Calu3 (cell line): ENCODE results near the gene CALML6. TPM values are rescaled to one million over a fixed set of nuclear protein-coding genes. Genes with fewer than 3 reads are reported as not detected.

Experiments
- BruUV-seq: library from RNA; stranded (reverse); fragments of 400-500 nt; replicated peaks from 2 replicates; lab custom pipeline; 2021; lab: Mats Ljungman, UMichigan
- CTCF ChIA-PET: fragments of 300-600 bp; sonication (Branson Sonifier 250); formaldehyde crosslinking; loops from one replicate; lab custom pipeline; 2022; ENCODE audit warnings: antibody characterized with exemption; lab: Charles Lee
- DNase-seq: peaks from one replicate; pipeline ENCODE4 v3.0.0; 2022
- H3K27ac Mint-ChIP-seq: one replicate; pipeline ENCODE4 v1.8.0; 2022; ENCODE audit warnings: mixed read lengths; ENCODE audit not compliant: unreplicated experiment
- H3K27me3 Mint-ChIP-seq: one replicate; pipeline ENCODE4 v1.8.0; 2022; ENCODE audit warnings: mixed read lengths; ENCODE audit not compliant: unreplicated experiment
- H3K36me3 Mint-ChIP-seq: one replicate; pipeline ENCODE4 v1.8.0; 2022; ENCODE audit warnings: mild to moderate bottlenecking, moderate library complexity, mixed read lengths; ENCODE audit not compliant: insufficient read depth, unreplicated experiment
- H3K4me1 Mint-ChIP-seq: one replicate; pipeline ENCODE4 v1.8.0; 2022; ENCODE audit warnings: mild to moderate bottlenecking, low read depth, mixed read lengths; ENCODE audit not compliant: unreplicated experiment
- H3K4me3 Mint-ChIP-seq: one replicate; pipeline ENCODE4 v1.8.0; 2022; ENCODE audit warnings: mild to moderate bottlenecking, low read depth, moderate library complexity, mixed read lengths; ENCODE audit not compliant: unreplicated experiment
- H3K9me3 Mint-ChIP-seq: one replicate; pipeline ENCODE4 v1.8.0; 2022; ENCODE audit warnings: low read depth, mixed read lengths; ENCODE audit not compliant: unreplicated experiment
- intact Hi-C: fragments of 100-400 bp; cut with micrococcal nuclease; formaldehyde crosslinking; loops from one replicate; pipeline ENCODE4 v1.10.0; 2022; ENCODE audit not compliant: unreplicated experiment
- total RNA-seq: library from RNA; stranded (reverse); gene quantifications from 2 replicates; pipeline ENCODE4 v1.2.3, GENCODE V29; 2022
- TF ChIP-seq, protein P1 (sequence below): fragments of 200-600 bp; IDR thresholded peaks from one replicate; pipeline ENCODE4 v1.8.0; 2022; ENCODE audit warnings: antibody characterized with exemption; ENCODE audit not compliant: unreplicated experiment

The CALML6 gene
- total RNA-seq, 1 experiment from 2014 or later: 0.59 TPM

DNA sequence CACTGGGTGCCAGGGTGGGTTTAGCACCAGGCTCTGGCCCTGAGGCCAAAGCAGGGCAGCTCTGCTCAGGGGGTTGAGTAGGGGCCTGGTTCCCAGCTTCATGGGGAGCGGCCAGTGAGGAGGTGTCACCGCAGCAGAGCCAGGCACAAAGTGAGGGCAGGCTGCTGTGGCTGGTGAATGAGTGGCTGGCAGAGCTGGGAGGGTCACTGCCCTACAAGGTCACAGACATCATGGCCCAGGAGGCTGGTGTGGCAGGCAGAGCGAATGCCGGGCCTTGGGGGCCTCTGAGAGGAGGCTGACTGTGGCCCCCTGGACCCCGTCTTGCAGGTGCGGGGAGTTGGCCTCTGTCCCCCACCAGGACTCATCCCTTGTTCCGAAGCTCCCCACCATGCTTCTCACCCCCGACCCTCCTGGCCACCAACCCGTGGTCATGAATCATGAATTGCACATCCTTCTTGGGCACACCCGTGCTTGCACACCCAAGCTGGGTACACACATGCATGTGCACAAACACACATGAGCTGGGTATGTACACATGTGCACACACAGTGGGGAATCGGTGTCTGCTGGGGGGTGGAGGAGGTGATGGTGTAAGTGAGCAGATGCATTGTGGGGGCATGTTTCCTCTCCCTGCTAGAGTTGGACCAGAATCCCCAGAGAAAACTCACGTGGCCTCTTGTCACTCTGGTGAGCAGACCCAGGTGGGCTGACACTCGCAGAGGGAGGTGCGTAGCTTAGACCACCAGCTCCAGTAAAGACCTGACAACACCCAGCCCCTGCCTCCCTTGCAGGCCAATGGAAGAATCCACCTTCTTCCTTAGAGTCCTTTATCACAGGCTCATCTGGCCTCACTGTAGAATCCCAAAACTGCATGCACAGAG lies 19.4 kb upstream of the CALML6 start:
- Mint-ChIP-seq H3K4me1 (peaks cover 18% of the 10 kb centered on the region), H3K9me3 (no peaks in the 10 kb centered on the region), H3K27me3 (no peaks in the 10 kb centered on the region), H3K4me3 (no peak overlapping the region), H3K27ac (no peak overlapping the region), H3K36me3 (peaks cover 29% of the 10 kb centered on the region)
- DNase-seq: no peak
- intact Hi-C loops: no loop called here
- CTCF ChIA-PET: interaction anchor here (0.7 kb wide), 1 partner anchor 120 kb away, joined by 4 read pairs; no protein-coding TSS in a partner anchor
- TF ChIP-seq, protein P1, sequence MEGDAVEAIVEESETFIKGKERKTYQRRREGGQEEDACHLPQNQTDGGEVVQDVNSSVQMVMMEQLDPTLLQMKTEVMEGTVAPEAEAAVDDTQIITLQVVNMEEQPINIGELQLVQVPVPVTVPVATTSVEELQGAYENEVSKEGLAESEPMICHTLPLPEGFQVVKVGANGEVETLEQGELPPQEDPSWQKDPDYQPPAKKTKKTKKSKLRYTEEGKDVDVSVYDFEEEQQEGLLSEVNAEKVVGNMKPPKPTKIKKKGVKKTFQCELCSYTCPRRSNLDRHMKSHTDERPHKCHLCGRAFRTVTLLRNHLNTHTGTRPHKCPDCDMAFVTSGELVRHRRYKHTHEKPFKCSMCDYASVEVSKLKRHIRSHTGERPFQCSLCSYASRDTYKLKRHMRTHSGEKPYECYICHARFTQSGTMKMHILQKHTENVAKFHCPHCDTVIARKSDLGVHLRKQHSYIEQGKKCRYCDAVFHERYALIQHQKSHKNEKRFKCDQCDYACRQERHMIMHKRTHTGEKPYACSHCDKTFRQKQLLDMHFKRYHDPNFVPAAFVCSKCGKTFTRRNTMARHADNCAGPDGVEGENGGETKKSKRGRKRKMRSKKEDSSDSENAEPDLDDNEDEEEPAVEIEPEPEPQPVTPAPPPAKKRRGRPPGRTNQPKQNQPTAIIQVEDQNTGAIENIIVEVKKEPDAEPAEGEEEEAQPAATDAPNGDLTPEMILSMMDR: no peak
- no TSS peak for BruUV-seq

DNA sequence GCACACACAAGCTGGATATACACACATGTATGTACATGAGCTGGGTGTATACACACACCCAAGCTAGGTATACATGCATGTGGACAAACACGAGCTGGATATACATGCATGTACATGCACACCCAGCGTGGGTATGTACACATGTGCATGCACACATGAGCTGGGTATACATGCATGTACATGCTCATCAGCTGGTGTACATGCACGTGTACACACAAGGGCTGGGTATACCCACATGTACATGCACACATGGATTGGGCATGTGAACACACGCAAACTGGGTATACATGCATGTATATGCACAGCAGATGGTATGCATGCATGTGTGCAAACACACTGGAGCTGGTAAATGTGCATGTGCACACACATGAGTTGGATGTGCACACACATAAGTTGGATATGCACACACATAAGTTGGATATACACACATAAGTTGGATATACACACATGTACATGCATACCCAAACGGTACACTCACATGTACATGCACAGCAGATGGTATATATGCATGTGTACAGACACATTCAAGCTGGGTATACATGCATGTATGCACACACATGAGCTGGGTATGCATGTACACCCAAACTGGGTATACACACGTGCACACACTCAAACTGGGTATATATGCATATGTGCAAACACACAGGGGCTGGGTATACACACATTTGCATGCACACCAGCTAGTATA lies 16.7 kb upstream of the CALML6 start:
- Mint-ChIP-seq H3K4me1 (peaks cover 7% of the 10 kb centered on the region), H3K36me3 (peaks cover 11% of the 10 kb centered on the region), H3K27ac (no peak overlapping the region), H3K27me3 (no peaks in the 10 kb centered on the region), H3K9me3 (no peaks in the 10 kb centered on the region), H3K4me3 (no peak overlapping the region)
- intact Hi-C loops: no loop called here
- CTCF ChIA-PET: interaction anchor here (1.5 kb wide), 1 partner anchor 10 kb away, joined by 6 read pairs; no protein-coding TSS in a partner anchor
- no peak for DNase-seq
- no TSS peak for BruUV-seq
- TF ChIP-seq, protein P1: no peak

DNA sequence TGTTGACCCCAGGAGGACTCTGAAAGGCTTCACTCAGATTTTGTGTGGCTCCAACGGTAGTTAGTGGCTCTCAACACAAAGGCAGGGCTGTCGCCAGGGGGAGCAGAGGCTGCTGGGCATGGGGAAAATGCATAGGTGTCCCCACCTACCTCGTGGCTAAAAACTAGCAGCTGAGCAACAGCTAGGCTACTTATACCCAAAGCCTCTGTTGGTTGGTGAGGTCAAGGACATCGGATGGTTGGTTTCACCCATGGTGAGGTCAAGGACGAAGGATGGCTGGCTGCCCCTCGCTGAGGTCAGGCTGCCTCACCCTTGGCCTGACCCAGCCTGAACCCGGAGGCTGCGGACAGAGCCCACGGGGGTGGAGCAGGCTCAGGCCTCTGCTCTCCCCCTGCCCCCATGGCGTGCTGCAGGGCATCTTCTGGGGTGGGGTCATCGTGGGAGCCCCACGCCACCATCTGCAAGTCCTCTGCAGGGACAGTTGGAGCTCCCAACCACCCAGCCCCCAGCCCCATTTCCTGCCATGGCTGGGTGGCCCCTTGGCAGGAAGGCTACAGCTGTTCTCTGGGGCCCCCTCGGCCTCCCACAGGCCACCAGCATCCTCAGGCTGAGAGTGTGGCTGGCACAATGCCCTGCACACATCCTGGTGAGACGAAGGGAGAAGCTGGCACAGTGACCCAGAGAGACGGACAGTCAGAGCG lies 15.6 kb upstream of the CALML6 start:
- Mint-ChIP-seq H3K36me3 (peaks cover 7% of the 10 kb centered on the region), H3K27me3 (no peaks in the 10 kb centered on the region), H3K9me3 (no peaks in the 10 kb centered on the region), H3K27ac (no peak overlapping the region), H3K4me3 (no peak overlapping the region), H3K4me1 (peaks cover 7% of the 10 kb centered on the region)
- TF ChIP-seq, protein P1: no peak
- intact Hi-C loops: no loop called here
- CTCF ChIA-PET: interaction anchor here (1.5 kb wide), 1 partner anchor 9 kb away, joined by 6 read pairs; no protein-coding TSS in a partner anchor
- DNase-seq: peak; percentile 42
- BruUV-seq: no TSS peak

DNA sequence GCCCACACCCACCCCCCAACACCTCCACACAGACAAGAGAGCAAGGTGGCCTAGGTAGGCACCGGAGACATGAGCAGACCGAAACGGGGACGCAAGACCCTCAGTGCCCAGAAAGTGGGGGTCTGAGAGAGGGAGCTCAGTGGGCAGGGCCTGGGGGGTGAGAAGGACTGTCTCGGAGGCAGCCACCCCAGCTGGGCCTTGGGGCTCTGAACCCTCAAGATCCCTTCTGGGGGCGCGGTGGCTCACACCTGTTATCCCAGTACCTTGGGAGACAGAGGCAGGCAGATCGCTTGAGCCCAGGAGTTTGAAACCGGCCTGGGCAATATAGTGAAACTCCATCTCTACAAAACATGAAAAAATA lies 15.1 kb upstream of the CALML6 start:
- TF ChIP-seq, protein P1: no peak
- intact Hi-C loops: loop anchor here (10.0 kb wide), 1 partner anchor 115 kb away; no protein-coding TSS in a partner anchor
- Mint-ChIP-seq H3K4me3 (no peak overlapping the region), H3K36me3 (peaks cover 2% of the 10 kb centered on the region), H3K27ac (no peak overlapping the region), H3K27me3 (no peaks in the 10 kb centered on the region), H3K9me3 (no peaks in the 10 kb centered on the region), H3K4me1 (peaks cover 2% of the 10 kb centered on the region)
- no peak for DNase-seq
- CTCF ChIA-PET: interaction anchor here (1.4 kb wide), 1 partner anchor 9 kb away, joined by 4 read pairs; no protein-coding TSS in a partner anchor
- no TSS peak for BruUV-seq
